Gastrocnemius medialis (tissue), 4 donors: ENCODE data around the gene MAGEF1.

ENCODE experiments used
- CTCF ChIP-seq, 5 experiments: fragments of 450-650 bp in 3 of 5; fragments of 200-600 bp in 2 of 5; sonication (generic) in 2 of 5; IDR thresholded peaks in 4 of 5; conservative IDR thresholded peaks in 1 of 5; 1 replicate in 4 of 5; 2 replicates in 1 of 5; pipeline ENCODE4 v1.5.1; 2016 to 2019; ENCODE audit warnings: antibody characterized with exemption in 5 of 5, mild to moderate bottlenecking in 3 of 5, moderate library complexity in 3 of 5
- POLR2A ChIP-seq, 2 donors: fragments of 450-650 bp; IDR thresholded peaks; one replicate each; pipeline ENCODE4 v1.6.1; 2017; ENCODE audit warnings: antibody characterized with exemption in 2 of 2, mild to moderate bottlenecking in 2 of 2, moderate library complexity in 2 of 2

GRCh38 chr3:184717399-184717983, 5.6 kb upstream of the MAGEF1 start:
- TF ChIP-seq CTCF (IDR thresholded peaks at IDR 0.05 in 4 of 5, conservative IDR thresholded peaks at IDR 0.05 in 1 of 5) (no peak), POLR2A (IDR thresholded peaks at IDR 0.05) (no peak)
